SK-N-SH (cell line): ENCODE data around the gene HYLS1. TPM values are rescaled to one million over a fixed set of nuclear protein-coding genes. Genes with fewer than 3 reads are reported as not detected.

Source experiments
- CTCF ChIA-PET: fragments of 300-600, 350-600 bp; formaldehyde crosslinking; extraction: SDS; loops from one replicate; lab custom pipeline; 2021; lab: Yijun Ruan, JAX
- POLR2A ChIA-PET: fragments of 350-600 bp; sonication (Branson Sonifier 250); formaldehyde crosslinking; extraction: SDS; loops from one replicate; lab custom pipeline; 2020; ENCODE audit warnings: antibody characterized with exemption, inconsistent platforms; lab: Yijun Ruan, JAX
- DNase-seq: peaks from one replicate; pipeline ENCODE4 v3.0.0; 2012
- H2AFZ ChIP-seq: fragments of 200-600 bp; sonication (generic); 2 replicates; pipeline ENCODE4 v1.8.1; 2016; ENCODE audit warnings: antibody characterized with exemption, mild to moderate bottlenecking, low read depth
- H3F3A ChIP-seq: fragments of 200-600 bp; sonication (generic); replicated peaks from 2 replicates; pipeline ENCODE3; 2016; ENCODE audit warnings: antibody characterized with exemption, mild to moderate bottlenecking; ENCODE audit not compliant: insufficient read depth
- H3K27ac ChIP-seq, 2 experiments: fragments of 200-500 bp in 1 of 2; fragments of 200-600 bp in 1 of 2; sonication (Bioruptor generic) in 1 of 2; sonication (generic), shearing (Covaris generic) in 1 of 2; 2 replicates each; pipeline versions ENCODE4 v1.5.1 to v1.6.1; 2014 to 2016; ENCODE audit warnings: low read depth in 2 of 2, inconsistent platforms in 1 of 2, low read length in 1 of 2, mild to moderate bottlenecking in 1 of 2, mixed read lengths in 1 of 2
- H3K27me3 ChIP-seq: fragments of 200-600 bp; sonication (generic), shearing (Covaris generic); 2 replicates; pipeline ENCODE4 v1.6.1; 2016; ENCODE audit warnings: mixed run types; ENCODE audit not compliant: insufficient read depth
- H3K36me3 ChIP-seq, 2 experiments: fragments of 200-500 bp in 1 of 2; fragments of 200-600 bp in 1 of 2; sonication (Bioruptor generic) in 1 of 2; sonication (generic) in 1 of 2; replicated peaks in 1 of 2; 2 replicates each; pipeline versions ENCODE3 to v1.5.1; 2014 to 2016; ENCODE audit warnings: low read length in 1 of 2, mild to moderate bottlenecking in 1 of 2; ENCODE audit not compliant: insufficient read depth in 2 of 2, control insufficient read depth in 1 of 2
- H3K4me1 ChIP-seq, 2 experiments: fragments of 200-500 bp in 1 of 2; fragments of 200-600 bp in 1 of 2; sonication (Bioruptor generic) in 1 of 2; sonication (generic), shearing (Covaris generic) in 1 of 2; 2 replicates each; pipeline versions ENCODE4 v1.5.1 to v1.6.1; 2014 to 2016; ENCODE audit warnings: low read depth in 1 of 2, low read length in 1 of 2, mixed run types in 1 of 2; ENCODE audit not compliant: insufficient read depth in 2 of 2, control insufficient read depth in 1 of 2
- H3K4me2 ChIP-seq: fragments of 200-600 bp; sonication (generic), shearing (Covaris generic); 2 replicates; pipeline ENCODE4 v1.6.1; 2017; ENCODE audit warnings: mixed run types
- H3K4me3 ChIP-seq, 2 experiments: fragments of 200-500 bp in 1 of 2; fragments of 200-600 bp in 1 of 2; sonication (Bioruptor generic) in 1 of 2; sonication (generic), shearing (Covaris generic) in 1 of 2; 2 replicates each; pipeline versions ENCODE4 v1.5.1 to v1.8.1; 2014 to 2016; ENCODE audit warnings: low read depth in 2 of 2, inconsistent platforms in 1 of 2, low read length in 1 of 2, mild to moderate bottlenecking in 1 of 2, mixed read lengths in 1 of 2, moderate library complexity in 1 of 2
- H3K79me2 ChIP-seq: fragments of 200-600 bp; sonication (generic); 2 replicates; pipeline ENCODE4 v1.8.1; 2017; ENCODE audit warnings: mild to moderate bottlenecking; ENCODE audit not compliant: insufficient read depth
- H3K9ac ChIP-seq: fragments of 200-600 bp; sonication (generic); 2 replicates; pipeline ENCODE4 v1.6.1; 2017; ENCODE audit warnings: mixed run types
- H3K9me2 ChIP-seq: fragments of 200-600 bp; sonication (generic); 2 replicates; pipeline ENCODE4 v1.6.1; 2017; ENCODE audit warnings: mixed run types
- H3K9me3 ChIP-seq: fragments of 200-600 bp; sonication (generic); 2 replicates; pipeline ENCODE4 v1.6.1; 2017; ENCODE audit warnings: mixed run types, mild to moderate bottlenecking, moderate library complexity
- H4K20me1 ChIP-seq: fragments of 200-600 bp; sonication (generic); 2 replicates; pipeline ENCODE4 v1.6.1; 2017; ENCODE audit warnings: mild to moderate bottlenecking, mixed run types; ENCODE audit not compliant: insufficient read depth
- ELF1 ChIP-seq: IDR thresholded peaks from 2 replicates; pipeline ENCODE4 v1.4.0; 2012
- EP300 ChIP-seq, 2 experiments: IDR thresholded peaks; 2 replicates each; pipeline versions ENCODE4 v1.4.0 to v1.6.1; 2012; ENCODE audit warnings: borderline replicate concordance in 1 of 2, low read depth in 1 of 2, low read length in 1 of 2
- FOXJ3 ChIP-seq: sonication (generic); formaldehyde crosslinking; IDR thresholded peaks from 2 replicates; pipeline ENCODE4 v1.5.1; 2020; ENCODE audit warnings: mild to moderate bottlenecking, missing genetic modification reagents
- FOXM1 ChIP-seq: IDR thresholded peaks from 2 replicates; pipeline ENCODE4 v1.4.0; 2012; ENCODE audit warnings: low read depth, mild to moderate bottlenecking
- GABPA ChIP-seq: IDR thresholded peaks from 2 replicates; pipeline ENCODE4 v1.4.0; 2012; ENCODE audit warnings: low read depth, mild to moderate bottlenecking
- MEF2A ChIP-seq: IDR thresholded peaks from 2 replicates; pipeline ENCODE4 v1.4.0; 2012; ENCODE audit warnings: low read depth, borderline replicate concordance
- NRF1 ChIP-seq: IDR thresholded peaks from 2 replicates; pipeline ENCODE4 v1.6.1; 2012; ENCODE audit warnings: low read depth, mild to moderate bottlenecking, low read length
- RAD21 ChIP-seq: IDR thresholded peaks from 2 replicates; pipeline ENCODE4 v1.6.1; 2012; ENCODE audit warnings: mild to moderate bottlenecking, low read length
- RCOR1 ChIP-seq: fragments of 150-350 bp; IDR thresholded peaks from 2 replicates; pipeline ENCODE4 v1.6.1; 2017; ENCODE audit warnings: antibody characterized with exemption, low read length
- RXRA ChIP-seq: IDR thresholded peaks from 2 replicates; pipeline ENCODE4 v1.4.0; 2012; ENCODE audit warnings: low read depth, mild to moderate bottlenecking, borderline replicate concordance
- TAF1 ChIP-seq: IDR thresholded peaks from 2 replicates; pipeline ENCODE4 v1.6.1; 2012; ENCODE audit warnings: low read depth, mild to moderate bottlenecking, low read length, moderate library complexity, borderline replicate concordance
- TCF12 ChIP-seq: IDR thresholded peaks from 2 replicates; pipeline ENCODE4 v1.4.0; 2012
- TEAD4 ChIP-seq: IDR thresholded peaks from 2 replicates; pipeline ENCODE4 v1.4.0; 2012; ENCODE audit warnings: mild to moderate bottlenecking, borderline replicate concordance; ENCODE audit not compliant: insufficient read depth
- WGBS: methylation state at CpG from one replicate; pipeline ENCODE4 v1.1.6; 2017; ENCODE audit warnings: low lambda C conversion rate; 5-methylcytosine and 5-hydroxymethylcytosine counted together
- polyA plus RNA-seq, 3 experiments: library from polyadenylated mRNA; depleted of rRNA; stranded (reverse); fragments of >200 nt; gene quantifications; 2 replicates each; pipeline ENCODE4 v1.2.3, GENCODE V29; 2012
- TF ChIP-seq, protein P1 (sequence below): fragments of 200-600 bp; sonication (generic); IDR thresholded peaks from 2 replicates; pipeline ENCODE4 v1.6.1; 2017; ENCODE audit warnings: antibody characterized with exemption, mild to moderate bottlenecking, moderate library complexity
- TF ChIP-seq, protein P2 (sequence below): IDR thresholded peaks from 2 replicates; pipeline ENCODE4 v1.4.0; 2012; ENCODE audit warnings: low read depth
- TF ChIP-seq, protein P3 (sequence below): IDR thresholded peaks from 2 replicates; pipeline ENCODE4; 2012
- TF ChIP-seq, protein P4 (sequence below): fragments of 150-350 bp; IDR thresholded peaks from 2 replicates; pipeline ENCODE4 v1.6.1; 2017; ENCODE audit warnings: antibody characterized with exemption, low read length, low read depth, borderline replicate concordance

HYLS1 gene
- polyA plus RNA-seq, 1 of the 3 experiments (the other 2 are of a cell fraction) = 1.3 TPM

DNA sequence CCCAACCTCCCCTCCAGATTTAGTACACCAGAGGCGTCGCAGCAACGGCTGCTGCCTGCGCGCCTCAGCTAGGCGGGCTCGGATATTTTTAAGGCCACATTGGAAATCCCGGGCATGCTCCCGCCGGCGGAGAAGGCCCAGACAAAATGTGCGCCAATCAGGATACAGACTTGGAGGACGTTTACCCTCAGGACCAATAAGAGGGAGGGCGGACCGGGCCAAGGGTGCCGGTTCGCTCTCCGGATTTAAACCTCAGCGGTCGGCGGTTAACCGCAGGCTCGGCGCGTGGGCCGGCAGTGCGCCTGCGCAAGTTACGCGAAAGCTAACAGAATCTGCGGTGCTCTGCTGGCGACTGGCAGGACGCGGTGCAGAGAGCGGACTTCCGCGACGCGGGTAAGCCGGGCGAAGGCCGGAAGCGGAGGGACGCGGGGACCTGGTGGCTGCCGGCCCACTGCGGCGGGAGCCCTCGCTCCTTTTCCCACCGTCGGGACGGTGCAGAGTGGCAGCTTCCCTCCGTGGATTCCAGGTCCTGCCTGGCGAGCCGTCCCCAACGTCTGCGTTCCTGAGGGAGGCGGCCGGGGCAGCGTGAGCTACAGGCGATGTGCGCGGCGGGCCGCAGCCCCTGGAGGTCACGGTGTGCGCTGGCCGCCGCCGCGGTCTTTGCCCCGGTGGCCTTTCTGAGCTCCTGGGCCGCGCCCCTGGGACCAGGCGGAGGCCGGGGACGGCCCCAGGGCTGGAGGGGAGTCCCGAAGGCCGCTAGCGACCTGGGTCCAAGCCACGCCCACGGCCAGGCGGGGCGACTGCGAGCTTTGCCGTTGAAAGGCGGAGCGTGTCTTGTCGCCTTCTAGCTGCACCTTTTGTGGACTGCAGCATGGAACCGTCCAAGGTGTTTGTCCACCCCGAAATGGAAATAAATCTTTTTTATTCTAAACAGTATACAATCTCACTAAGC, at the start of gene HYLS1 (continued):
- TF ChIP-seq EP300 (IDR thresholded peaks at IDR 0.05; ENCODE audit: borderline replicate concordance in 1 of 2, low read depth in 1 of 2, low read length in 1 of 2) (no peak), RAD21 (no peak; the same call in 1 of the 2 replicates), GABPA (no peak), FOXM1 (no peak; the same call in 1 of the 2 replicates), FOXJ3 (CRISPR knock-in tag) (no peak)
- TF ChIP-seq, protein P1, sequence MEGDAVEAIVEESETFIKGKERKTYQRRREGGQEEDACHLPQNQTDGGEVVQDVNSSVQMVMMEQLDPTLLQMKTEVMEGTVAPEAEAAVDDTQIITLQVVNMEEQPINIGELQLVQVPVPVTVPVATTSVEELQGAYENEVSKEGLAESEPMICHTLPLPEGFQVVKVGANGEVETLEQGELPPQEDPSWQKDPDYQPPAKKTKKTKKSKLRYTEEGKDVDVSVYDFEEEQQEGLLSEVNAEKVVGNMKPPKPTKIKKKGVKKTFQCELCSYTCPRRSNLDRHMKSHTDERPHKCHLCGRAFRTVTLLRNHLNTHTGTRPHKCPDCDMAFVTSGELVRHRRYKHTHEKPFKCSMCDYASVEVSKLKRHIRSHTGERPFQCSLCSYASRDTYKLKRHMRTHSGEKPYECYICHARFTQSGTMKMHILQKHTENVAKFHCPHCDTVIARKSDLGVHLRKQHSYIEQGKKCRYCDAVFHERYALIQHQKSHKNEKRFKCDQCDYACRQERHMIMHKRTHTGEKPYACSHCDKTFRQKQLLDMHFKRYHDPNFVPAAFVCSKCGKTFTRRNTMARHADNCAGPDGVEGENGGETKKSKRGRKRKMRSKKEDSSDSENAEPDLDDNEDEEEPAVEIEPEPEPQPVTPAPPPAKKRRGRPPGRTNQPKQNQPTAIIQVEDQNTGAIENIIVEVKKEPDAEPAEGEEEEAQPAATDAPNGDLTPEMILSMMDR = peak; percentile 25; the same call in 1 of the 2 replicates
- TF ChIP-seq, protein P2, sequence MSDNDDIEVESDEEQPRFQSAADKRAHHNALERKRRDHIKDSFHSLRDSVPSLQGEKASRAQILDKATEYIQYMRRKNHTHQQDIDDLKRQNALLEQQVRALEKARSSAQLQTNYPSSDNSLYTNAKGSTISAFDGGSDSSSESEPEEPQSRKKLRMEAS = peak; percentile 58
- TF ChIP-seq, protein P3, sequence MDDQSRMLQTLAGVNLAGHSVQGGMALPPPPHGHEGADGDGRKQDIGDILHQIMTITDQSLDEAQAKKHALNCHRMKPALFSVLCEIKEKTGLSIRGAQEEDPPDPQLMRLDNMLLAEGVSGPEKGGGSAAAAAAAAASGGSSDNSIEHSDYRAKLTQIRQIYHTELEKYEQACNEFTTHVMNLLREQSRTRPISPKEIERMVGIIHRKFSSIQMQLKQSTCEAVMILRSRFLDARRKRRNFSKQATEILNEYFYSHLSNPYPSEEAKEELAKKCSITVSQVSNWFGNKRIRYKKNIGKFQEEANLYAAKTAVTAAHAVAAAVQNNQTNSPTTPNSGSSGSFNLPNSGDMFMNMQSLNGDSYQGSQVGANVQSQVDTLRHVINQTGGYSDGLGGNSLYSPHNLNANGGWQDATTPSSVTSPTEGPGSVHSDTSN = no peak
- TF ChIP-seq, protein P4, sequence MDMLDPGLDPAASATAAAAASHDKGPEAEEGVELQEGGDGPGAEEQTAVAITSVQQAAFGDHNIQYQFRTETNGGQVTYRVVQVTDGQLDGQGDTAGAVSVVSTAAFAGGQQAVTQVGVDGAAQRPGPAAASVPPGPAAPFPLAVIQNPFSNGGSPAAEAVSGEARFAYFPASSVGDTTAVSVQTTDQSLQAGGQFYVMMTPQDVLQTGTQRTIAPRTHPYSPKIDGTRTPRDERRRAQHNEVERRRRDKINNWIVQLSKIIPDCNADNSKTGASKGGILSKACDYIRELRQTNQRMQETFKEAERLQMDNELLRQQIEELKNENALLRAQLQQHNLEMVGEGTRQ = no peak

DNA sequence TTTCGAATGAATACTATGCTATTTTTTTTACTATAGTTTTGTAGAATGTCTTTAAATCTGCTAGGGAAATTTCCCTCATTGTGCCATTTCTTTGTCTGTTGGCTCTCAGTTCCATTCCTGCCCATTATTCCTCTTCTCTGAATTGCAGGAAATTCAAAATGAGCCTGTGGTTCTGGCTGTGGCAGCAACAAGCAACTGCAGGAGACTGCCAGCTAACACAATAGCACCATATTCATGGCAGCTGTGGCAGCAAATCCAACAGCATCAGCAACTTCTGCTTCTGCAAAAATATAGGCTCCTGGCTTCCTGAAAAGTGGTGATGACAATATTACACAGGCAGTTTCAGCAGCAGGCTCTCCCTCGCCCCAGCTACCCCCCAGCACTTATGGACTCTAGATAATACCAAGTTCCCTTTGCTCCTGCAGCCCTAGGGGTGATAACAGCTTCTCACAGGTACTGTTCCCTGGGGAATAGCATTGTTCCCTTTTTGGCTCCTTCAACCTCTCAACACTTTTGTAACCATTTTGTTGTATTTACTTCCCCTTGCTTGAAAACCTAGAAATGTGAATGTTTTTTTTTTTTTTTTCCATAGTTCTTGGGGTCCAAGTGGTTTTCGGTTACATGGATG, 45.0 kb upstream of the HYLS1 start:
- no peaks in the 10 kb centered on the region for H3F3A ChIP-seq
- DNase-seq = no peak
- no peak overlapping the region for H3K9ac ChIP-seq
- no peak overlapping the region for H3K4me2 ChIP-seq
- H3K36me3 ChIP-seq = no peaks in the 10 kb centered on the region
- H3K79me2 ChIP-seq = no peaks in the 10 kb centered on the region
- H3K27me3 ChIP-seq = no peaks in the 10 kb centered on the region
- 33% methylated on average over 3 of the region's 3 CpGs for WGBS
- H4K20me1 ChIP-seq = no peaks in the 10 kb centered on the region
- H3K4me1 ChIP-seq = no peaks in the 10 kb centered on the region
- ChIA-PET POLR2A (no interaction called here), CTCF (no interaction called here)
- no peak overlapping the region for H3K27ac ChIP-seq
- H3K4me3 ChIP-seq = no peak overlapping the region
- H3K9me3 ChIP-seq = no peaks in the 10 kb centered on the region
- no peak overlapping the region for H2AFZ ChIP-seq
- no peaks in the 10 kb centered on the region for H3K9me2 ChIP-seq
- TF ChIP-seq, protein P3 = no peak
- TF ChIP-seq MEF2A (no peak), TEAD4 (no peak), NRF1 (no peak), TAF1 (no peak), RXRA (no peak), FOXJ3 (CRISPR knock-in tag) (no peak), TCF12 (no peak), ELF1 (no peak), RCOR1 (no peak)
- TF ChIP-seq, protein P2 = no peak
